MM.1S (cell line): Measurements from ENCODE around the gene KCNH1.

ENCODE experiments used
- DNase-seq: peaks from one replicate; pipeline ENCODE4 v3.0.0-alpha.2; 2015
- H2AFZ ChIP-seq: fragments of 300-600 bp; sonication (generic); 2 replicates; pipeline ENCODE4 v1.6.0; 2016; ENCODE audit warnings: antibody characterized with exemption, low read length
- H3F3A ChIP-seq: fragments of 300-600 bp; sonication (generic); 2 replicates; pipeline ENCODE4 v1.6.1; 2016; ENCODE audit warnings: mild to moderate bottlenecking, antibody characterized with exemption, low read length, moderate library complexity, mixed read lengths; ENCODE audit not compliant: insufficient read depth
- H3K27ac ChIP-seq: fragments of 300-600 bp; sonication (generic); 2 replicates; pipeline ENCODE4 v1.5.1; 2016; ENCODE audit warnings: mild to moderate bottlenecking, low read length
- H3K27me3 ChIP-seq: fragments of 300-600 bp; sonication (generic); replicated peaks from 2 replicates; pipeline ENCODE4 v1.6.0; 2016; ENCODE audit warnings: low read length; ENCODE audit not compliant: insufficient read depth
- H3K36me3 ChIP-seq: fragments of 300-600 bp; sonication (generic); replicated peaks from 2 replicates; pipeline ENCODE4 v1.6.1; 2016; ENCODE audit warnings: mild to moderate bottlenecking, low read length, mixed read lengths; ENCODE audit not compliant: insufficient read depth
- H3K4me1 ChIP-seq: fragments of 300-600 bp; sonication (generic); 2 replicates; pipeline ENCODE4 v1.6.1; 2016; ENCODE audit warnings: low read length, mixed read lengths
- H3K4me2 ChIP-seq: fragments of 300-600 bp; sonication (generic); 2 replicates; pipeline ENCODE4 v1.6.0; 2016; ENCODE audit warnings: low read depth, low read length
- H3K4me3 ChIP-seq: fragments of 300-600 bp; sonication (generic); 2 replicates; pipeline ENCODE4 v1.5.1; 2016; ENCODE audit warnings: low read length, mixed read lengths
- H3K79me2 ChIP-seq: fragments of 300-600 bp; sonication (generic); 2 replicates; pipeline ENCODE4 v1.6.1; 2016; ENCODE audit warnings: mixed run types, low read length, mixed read lengths
- H3K9ac ChIP-seq: fragments of 300-600 bp; sonication (generic); 2 replicates; pipeline ENCODE4 v1.6.1; 2016; ENCODE audit warnings: low read length, mixed read lengths
- H3K9me2 ChIP-seq: fragments of 300-600 bp; sonication (generic); replicated peaks from 2 replicates; pipeline ENCODE4 v1.6.1; 2016; ENCODE audit warnings: mild to moderate bottlenecking, low read length, mixed read lengths; ENCODE audit not compliant: insufficient read depth
- H3K9me3 ChIP-seq: fragments of 300-600 bp; sonication (generic); replicated peaks from 2 replicates; pipeline ENCODE4 v1.6.1; 2016; ENCODE audit warnings: mild to moderate bottlenecking, low read length, mixed read lengths; ENCODE audit not compliant: insufficient read depth
- H4K20me1 ChIP-seq: fragments of 300-600 bp; sonication (generic); 2 replicates; pipeline ENCODE4 v1.6.1; 2016; ENCODE audit warnings: mild to moderate bottlenecking, low read length, moderate library complexity, mixed read lengths; ENCODE audit not compliant: insufficient read depth
- EZH2 ChIP-seq: fragments of 300-600 bp; sonication (generic); optimal IDR thresholded peaks from 2 replicates; pipeline ENCODE3; 2017; ENCODE audit warnings: low read depth, mild to moderate bottlenecking, antibody characterized with exemption, low read length, mixed read lengths
- EZH2phosphoT487 ChIP-seq: fragments of 300-600 bp; sonication (generic); IDR thresholded peaks from 2 replicates; pipeline ENCODE4 v1.6.1; 2018; ENCODE audit warnings: antibody characterized with exemption, low read length
- TF ChIP-seq, protein P1 (sequence below): fragments of 300-600 bp; sonication (generic); IDR thresholded peaks from 2 replicates; pipeline ENCODE4 v1.5.1; 2016; ENCODE audit warnings: antibody characterized with exemption, low read length, mixed read lengths

KCNH1 gene

DNA sequence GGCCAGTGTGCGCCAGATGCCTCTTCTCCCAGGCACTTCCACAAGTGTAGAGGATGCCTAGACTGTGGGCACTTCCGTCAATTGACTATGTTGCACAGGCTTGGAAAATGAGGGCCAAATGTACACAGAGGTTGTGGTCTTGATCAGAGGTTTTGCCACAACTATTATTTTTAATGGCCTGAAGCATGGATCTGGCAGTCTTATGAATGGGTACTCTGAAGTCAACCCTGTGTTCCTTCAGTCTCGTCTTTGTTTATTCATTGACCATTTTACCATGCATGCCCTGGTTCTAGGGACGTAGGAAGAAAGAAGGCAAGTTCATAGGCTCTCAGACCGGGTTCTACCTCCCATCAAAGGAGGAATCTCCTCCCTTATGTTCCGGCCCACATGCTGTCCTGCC is 476.1 kb downstream of the KCNH1 start:
- no peaks in the 10 kb centered on the region for H3K27me3 ChIP-seq
- H3K9ac ChIP-seq: no peak overlapping the region
- no peaks in the 10 kb centered on the region for H3K36me3 ChIP-seq
- no peak for DNase-seq
- H3K4me3 ChIP-seq: no peak overlapping the region
- H3K4me2 ChIP-seq: no peak overlapping the region
- no peak overlapping the region for H3K27ac ChIP-seq
- H3K4me1 ChIP-seq: no peaks in the 10 kb centered on the region
- no peaks in the 10 kb centered on the region for H3K9me2 ChIP-seq
- no peak for TF ChIP-seq EZH2phosphoT487
- no peak for TF ChIP-seq EZH2
- TF ChIP-seq, protein P1, sequence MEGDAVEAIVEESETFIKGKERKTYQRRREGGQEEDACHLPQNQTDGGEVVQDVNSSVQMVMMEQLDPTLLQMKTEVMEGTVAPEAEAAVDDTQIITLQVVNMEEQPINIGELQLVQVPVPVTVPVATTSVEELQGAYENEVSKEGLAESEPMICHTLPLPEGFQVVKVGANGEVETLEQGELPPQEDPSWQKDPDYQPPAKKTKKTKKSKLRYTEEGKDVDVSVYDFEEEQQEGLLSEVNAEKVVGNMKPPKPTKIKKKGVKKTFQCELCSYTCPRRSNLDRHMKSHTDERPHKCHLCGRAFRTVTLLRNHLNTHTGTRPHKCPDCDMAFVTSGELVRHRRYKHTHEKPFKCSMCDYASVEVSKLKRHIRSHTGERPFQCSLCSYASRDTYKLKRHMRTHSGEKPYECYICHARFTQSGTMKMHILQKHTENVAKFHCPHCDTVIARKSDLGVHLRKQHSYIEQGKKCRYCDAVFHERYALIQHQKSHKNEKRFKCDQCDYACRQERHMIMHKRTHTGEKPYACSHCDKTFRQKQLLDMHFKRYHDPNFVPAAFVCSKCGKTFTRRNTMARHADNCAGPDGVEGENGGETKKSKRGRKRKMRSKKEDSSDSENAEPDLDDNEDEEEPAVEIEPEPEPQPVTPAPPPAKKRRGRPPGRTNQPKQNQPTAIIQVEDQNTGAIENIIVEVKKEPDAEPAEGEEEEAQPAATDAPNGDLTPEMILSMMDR: no peak
- no peaks in the 10 kb centered on the region for H3F3A ChIP-seq
- H2AFZ ChIP-seq: no peak overlapping the region
- no peaks in the 10 kb centered on the region for H3K9me3 ChIP-seq
- no peaks in the 10 kb centered on the region for H4K20me1 ChIP-seq
- H3K79me2 ChIP-seq: no peaks in the 10 kb centered on the region

DNA sequence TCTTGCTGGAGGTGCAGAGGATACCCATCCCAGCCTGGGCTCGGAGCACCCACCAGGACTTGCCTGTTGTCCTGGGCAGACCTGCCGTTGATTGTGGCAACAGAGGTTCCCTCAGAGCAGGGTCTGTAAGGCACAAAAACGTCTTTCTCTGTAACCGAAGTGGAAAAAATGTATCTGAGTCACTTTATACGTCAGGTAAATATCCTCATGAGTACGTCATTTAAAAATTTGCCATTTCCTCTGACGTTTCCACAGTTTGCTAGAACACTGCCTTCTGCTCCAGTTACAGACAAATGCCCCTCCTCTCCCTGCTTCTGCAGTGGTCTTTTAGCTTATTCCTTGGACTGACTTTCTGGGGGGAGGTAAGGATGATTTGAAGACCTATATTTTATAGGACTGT is 478.4 kb downstream of the KCNH1 start:
- Histone ChIP-seq H3K27ac (no peak overlapping the region), H3K4me3 (no peak overlapping the region), H3K9me3 (no peaks in the 10 kb centered on the region), H3K27me3 (no peaks in the 10 kb centered on the region), H2AFZ (no peak overlapping the region), H3K9ac (no peak overlapping the region), H3K4me1 (no peaks in the 10 kb centered on the region), H3K79me2 (no peaks in the 10 kb centered on the region), H3K4me2 (no peak overlapping the region), H3K9me2 (no peaks in the 10 kb centered on the region), H4K20me1 (no peaks in the 10 kb centered on the region), H3F3A (no peaks in the 10 kb centered on the region), H3K36me3 (no peaks in the 10 kb centered on the region)
- DNase-seq: no peak
- TF ChIP-seq EZH2phosphoT487 (no peak), EZH2 (no peak)
- TF ChIP-seq, protein P1: no peak

DNA sequence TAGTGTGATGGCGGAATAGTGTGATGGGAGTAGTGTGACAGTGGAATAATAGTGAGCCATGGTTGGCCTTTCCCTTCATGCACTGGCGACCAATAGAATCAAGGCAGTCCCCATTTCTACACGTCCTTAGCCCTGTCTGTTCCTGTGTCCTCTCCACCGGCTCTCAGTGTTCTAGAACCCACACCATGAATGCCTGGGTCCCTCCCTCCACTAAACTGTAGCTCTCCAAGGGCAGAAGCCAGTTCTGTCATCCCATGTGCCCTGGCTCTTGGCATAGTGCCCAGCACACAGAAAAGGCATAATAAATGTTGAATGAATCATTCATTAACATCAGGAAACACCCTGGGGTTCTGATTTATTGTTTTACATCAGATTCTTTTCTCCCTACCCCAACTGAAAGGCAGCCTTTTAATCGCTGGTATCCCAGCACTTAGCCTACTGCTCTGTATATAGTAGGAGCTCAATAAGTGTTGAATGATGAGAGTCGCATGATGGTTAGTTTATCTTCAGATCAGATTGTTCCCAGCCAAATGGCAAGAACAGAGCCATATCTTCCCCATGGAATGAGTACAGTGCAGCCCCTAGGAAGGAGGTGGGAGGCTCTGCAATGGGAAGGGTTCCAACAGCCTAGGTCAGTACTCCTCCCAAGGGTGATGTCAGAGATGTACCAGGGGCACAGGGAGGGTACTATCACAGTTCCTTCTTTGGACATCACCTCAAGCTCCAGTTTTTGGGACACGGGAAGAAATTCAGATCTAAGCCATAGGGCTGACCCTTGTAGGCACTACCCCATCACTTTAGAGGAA is 479.6 kb downstream of the KCNH1 start:
- H3K27ac ChIP-seq: no peak overlapping the region
- no peak for DNase-seq

More for the DNA sequence above, 479.6 kb downstream of the KCNH1 start:
- Histone ChIP-seq H3K4me2 (no peak overlapping the region), H2AFZ (no peak overlapping the region), H4K20me1 (no peaks in the 10 kb centered on the region), H3K9ac (no peak overlapping the region), H3K9me2 (no peaks in the 10 kb centered on the region), H3K79me2 (no peaks in the 10 kb centered on the region), H3K36me3 (no peaks in the 10 kb centered on the region), H3K4me3 (no peak overlapping the region), H3K9me3 (no peaks in the 10 kb centered on the region), H3K27me3 (no peaks in the 10 kb centered on the region), H3F3A (no peaks in the 10 kb centered on the region), H3K4me1 (no peaks in the 10 kb centered on the region)
- TF ChIP-seq EZH2phosphoT487: no peak
- TF ChIP-seq, protein P1: no peak
